DOHH2 (cell line): ENCODE data around the gene CYSRT1.
A peak's percentile ranks its signal among the peaks of the same experiment; 100 is the strongest.

Source experiments
- H3F3A ChIP-seq: fragments of 200-600 bp; sonication (generic), shearing (Covaris generic); 2 replicates; pipeline ENCODE4 v1.6.0; 2016; ENCODE audit warnings: antibody characterized with exemption, mild to moderate bottlenecking; ENCODE audit not compliant: control insufficient read depth, insufficient read depth
- H3K27ac ChIP-seq: fragments of 200-600 bp; sonication (generic); 2 replicates; pipeline ENCODE4 v1.5.1; 2014; ENCODE audit warnings: low read depth, mild to moderate bottlenecking, low read length, moderate library complexity
- H3K27me3 ChIP-seq: fragments of 200-600 bp; sonication (generic); 2 replicates; pipeline ENCODE4 v1.6.1; 2014; ENCODE audit warnings: mild to moderate bottlenecking, low read length, mixed read lengths; ENCODE audit not compliant: control insufficient read depth
- H3K36me3 ChIP-seq: fragments of 200-600 bp; sonication (generic); 2 replicates; pipeline ENCODE4 v1.6.1; 2014; ENCODE audit warnings: mild to moderate bottlenecking, low read length, moderate library complexity, mixed read lengths; ENCODE audit not compliant: control insufficient read depth
- H3K4me1 ChIP-seq: fragments of 200-600 bp; sonication (generic); 2 replicates; pipeline ENCODE4 v1.6.1; 2014; ENCODE audit warnings: mild to moderate bottlenecking, low read length, mixed read lengths; ENCODE audit not compliant: control insufficient read depth
- H3K4me2 ChIP-seq: fragments of 200-600 bp; sonication (generic); 2 replicates; pipeline ENCODE4 v1.6.0; 2014; ENCODE audit warnings: mild to moderate bottlenecking, low read length, moderate library complexity
- H3K4me3 ChIP-seq: fragments of 200-600 bp; sonication (generic); 2 replicates; pipeline ENCODE4 v1.5.1; 2014; ENCODE audit warnings: mild to moderate bottlenecking, low read length, mixed read lengths
- H3K79me2 ChIP-seq: fragments of 200-600 bp; sonication (generic); 2 replicates; pipeline ENCODE4 v1.6.1; 2014; ENCODE audit warnings: mild to moderate bottlenecking, low read length, mixed read lengths; ENCODE audit not compliant: control insufficient read depth
- H3K9me2 ChIP-seq: fragments of 200-600 bp; sonication (generic); replicated peaks from 2 replicates; pipeline ENCODE4 v1.6.1; 2014; ENCODE audit warnings: mild to moderate bottlenecking, low read length, mixed read lengths; ENCODE audit not compliant: control insufficient read depth
- H3K9me3 ChIP-seq: fragments of 200-600 bp; sonication (generic); 2 replicates; pipeline ENCODE4 v1.6.1; 2014; ENCODE audit warnings: antibody characterized with exemption, low read length, mixed read lengths; ENCODE audit not compliant: control insufficient read depth, insufficient read depth
- H4K20me1 ChIP-seq: fragments of 200-600 bp; sonication (generic); 2 replicates; pipeline ENCODE4 v1.6.0; 2014; ENCODE audit warnings: low read depth, mild to moderate bottlenecking, antibody characterized with exemption, low read length, moderate library complexity; ENCODE audit not compliant: control insufficient read depth, insufficient read depth
- EZH2phosphoT487 ChIP-seq: fragments of 200-600 bp; sonication (generic); IDR thresholded peaks from 2 replicates; pipeline ENCODE4 v1.6.1; 2017; ENCODE audit warnings: borderline replicate concordance, mild to moderate bottlenecking, antibody characterized with exemption, low read length, moderate library complexity, mixed read lengths
- TF ChIP-seq, protein P1 (sequence below): fragments of 200-600 bp; sonication (generic); IDR thresholded peaks from one replicate; pipeline ENCODE4 v1.5.1; 2014; ENCODE audit warnings: antibody characterized with exemption, mild to moderate bottlenecking, low read depth, low read length; ENCODE audit not compliant: poor library complexity, severe bottlenecking

The CYSRT1 gene

DNA sequence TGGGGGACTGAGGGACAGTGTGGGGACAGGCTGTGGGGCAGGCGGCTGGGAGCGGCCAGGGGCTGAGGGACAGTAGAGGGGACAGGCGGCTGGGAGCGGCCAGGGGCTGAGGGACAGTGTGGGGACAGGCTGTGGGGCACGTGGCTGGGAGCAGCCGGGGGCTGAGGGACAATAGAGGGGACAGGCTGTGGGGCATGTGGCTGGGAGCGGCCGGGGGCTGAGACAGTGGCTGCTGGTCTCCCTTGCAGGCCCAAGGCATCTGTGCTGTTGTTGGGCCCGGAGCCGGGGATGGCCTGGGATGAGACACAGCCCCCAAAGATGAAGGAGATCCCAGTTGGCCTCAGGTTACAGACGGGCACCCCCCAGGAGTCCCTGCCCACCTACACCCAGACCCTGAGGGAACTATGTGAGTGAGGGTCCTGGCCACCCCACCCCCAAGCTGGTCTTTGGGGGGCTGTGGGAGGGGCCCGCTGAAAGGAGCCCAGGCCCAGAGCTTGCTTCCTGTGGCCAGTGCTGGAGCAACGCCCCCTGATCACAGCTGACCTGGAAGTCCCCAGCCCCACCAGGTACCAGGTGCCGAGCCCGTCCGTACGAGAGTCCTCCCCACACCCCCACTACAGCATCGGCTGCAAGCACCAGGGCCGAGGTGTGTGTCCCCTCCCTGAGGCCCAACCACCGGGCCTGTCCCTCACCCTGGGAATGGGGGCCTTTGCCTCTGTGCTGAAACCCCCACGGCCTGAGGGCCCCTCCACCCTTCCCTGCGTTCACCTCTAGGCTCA lies 26.7 kb downstream of the CYSRT1 start:
- no peak for TF ChIP-seq EZH2phosphoT487
- TF ChIP-seq, protein P1, sequence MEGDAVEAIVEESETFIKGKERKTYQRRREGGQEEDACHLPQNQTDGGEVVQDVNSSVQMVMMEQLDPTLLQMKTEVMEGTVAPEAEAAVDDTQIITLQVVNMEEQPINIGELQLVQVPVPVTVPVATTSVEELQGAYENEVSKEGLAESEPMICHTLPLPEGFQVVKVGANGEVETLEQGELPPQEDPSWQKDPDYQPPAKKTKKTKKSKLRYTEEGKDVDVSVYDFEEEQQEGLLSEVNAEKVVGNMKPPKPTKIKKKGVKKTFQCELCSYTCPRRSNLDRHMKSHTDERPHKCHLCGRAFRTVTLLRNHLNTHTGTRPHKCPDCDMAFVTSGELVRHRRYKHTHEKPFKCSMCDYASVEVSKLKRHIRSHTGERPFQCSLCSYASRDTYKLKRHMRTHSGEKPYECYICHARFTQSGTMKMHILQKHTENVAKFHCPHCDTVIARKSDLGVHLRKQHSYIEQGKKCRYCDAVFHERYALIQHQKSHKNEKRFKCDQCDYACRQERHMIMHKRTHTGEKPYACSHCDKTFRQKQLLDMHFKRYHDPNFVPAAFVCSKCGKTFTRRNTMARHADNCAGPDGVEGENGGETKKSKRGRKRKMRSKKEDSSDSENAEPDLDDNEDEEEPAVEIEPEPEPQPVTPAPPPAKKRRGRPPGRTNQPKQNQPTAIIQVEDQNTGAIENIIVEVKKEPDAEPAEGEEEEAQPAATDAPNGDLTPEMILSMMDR, result no peak
- Histone ChIP-seq H3F3A (0 out of 2 replicates have a peak, but pooled peaks cover 3% of the 10 kb centered on the region), H3K4me1 (peaks cover 41% of the 10 kb centered on the region), H3K4me2 (no peak overlapping the region), H3K9me2 (no peaks in the 10 kb centered on the region), H3K36me3 (peaks cover 14% of the 10 kb centered on the region), H3K4me3 (no peak overlapping the region), H4K20me1 (no peaks in the 10 kb centered on the region), H3K27me3 (no peaks in the 10 kb centered on the region), H3K27ac (no peak overlapping the region), H3K9me3 (no peaks in the 10 kb centered on the region), H3K79me2 (peaks cover 15% of the 10 kb centered on the region)

DNA sequence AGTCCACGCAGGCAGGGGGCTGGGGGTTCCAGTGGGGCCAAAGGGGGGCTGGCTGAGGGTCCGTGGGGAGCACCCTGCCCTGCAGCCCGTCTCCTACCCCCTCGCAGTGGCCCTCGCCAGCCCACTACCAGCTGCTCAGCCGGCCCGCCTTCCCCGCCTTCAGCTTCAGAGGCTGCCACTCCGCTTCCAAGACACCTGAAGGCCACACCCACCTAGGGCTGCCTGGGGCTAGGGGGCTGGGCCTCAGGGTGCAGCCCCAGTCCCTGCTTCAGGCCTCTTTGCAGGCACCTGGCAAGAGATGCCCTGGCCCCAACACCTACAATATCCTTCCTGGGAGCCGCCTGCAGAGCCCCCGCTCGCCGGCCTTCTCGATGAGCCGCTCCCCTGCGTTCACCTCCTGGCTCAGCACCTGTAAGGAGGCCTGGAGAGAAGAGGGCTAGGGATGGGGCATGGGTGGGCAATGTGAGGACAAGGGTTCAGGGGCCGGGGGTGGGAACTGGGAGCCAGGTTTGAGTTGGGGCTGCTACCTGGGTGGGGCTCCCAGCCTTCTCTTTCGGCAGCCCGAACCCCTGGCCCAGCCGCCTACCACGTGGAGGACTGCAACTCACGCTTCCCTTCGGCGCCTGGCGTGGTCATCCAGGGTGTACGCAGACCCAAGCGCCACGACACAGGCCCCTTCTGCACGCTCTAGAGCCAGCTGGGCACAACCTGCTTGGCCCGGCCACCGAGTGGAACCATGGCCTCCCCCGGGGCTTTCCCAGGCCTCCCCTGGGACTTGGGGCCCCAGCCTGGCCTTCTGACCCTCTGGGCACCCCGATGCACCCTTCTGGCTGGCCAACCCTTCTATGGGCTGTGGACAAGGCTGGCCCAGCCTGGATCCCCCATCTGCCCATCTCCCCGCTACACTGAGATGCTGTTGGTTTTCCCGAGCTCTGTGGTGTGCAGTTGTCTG lies 27.9 kb downstream of the CYSRT1 start:
- Histone ChIP-seq H3K36me3 (peaks cover 21% of the 10 kb centered on the region), H4K20me1 (no peaks in the 10 kb centered on the region), H3K4me3 (no peak overlapping the region), H3K4me2 (peak overlapping the region; percentile 2; the same call in 1 of the 2 replicates), H3K9me3 (no peaks in the 10 kb centered on the region), H3F3A (0 out of 2 replicates have a peak, but pooled peaks cover 3% of the 10 kb centered on the region), H3K27me3 (no peaks in the 10 kb centered on the region), H3K9me2 (no peaks in the 10 kb centered on the region), H3K27ac (no peak overlapping the region), H3K4me1 (peaks cover 44% of the 10 kb centered on the region), H3K79me2 (peaks cover 21% of the 10 kb centered on the region)
- TF ChIP-seq, protein P1, result no peak
- TF ChIP-seq EZH2phosphoT487, result no peak

GRCh38 chr9:137253717-137254623 lies 29.0 kb downstream of the CYSRT1 start:
- no peaks in the 10 kb centered on the region for H3K9me2 ChIP-seq
- no peak for TF ChIP-seq EZH2phosphoT487
- TF ChIP-seq, protein P1, result no peak
- no peaks in the 10 kb centered on the region for H4K20me1 ChIP-seq
- H3K79me2 ChIP-seq, result peaks cover 26% of the 10 kb centered on the region
- H3K27ac ChIP-seq, result no peak overlapping the region
- peaks cover 32% of the 10 kb centered on the region for H3K36me3 ChIP-seq
- no peaks in the 10 kb centered on the region for H3K27me3 ChIP-seq
- no peaks in the 10 kb centered on the region for H3K9me3 ChIP-seq
- H3F3A ChIP-seq, result no peaks in the 10 kb centered on the region
- peaks cover 48% of the 10 kb centered on the region for H3K4me1 ChIP-seq
- H3K4me3 ChIP-seq, result peak overlapping the region; percentile 78
- H3K4me2 ChIP-seq, result peak overlapping the region; percentile 97
